SK-N-SH treated with all-trans-retinoic acid at 6 μM for 48 hours (cell line): ENCODE measurements around the gene RAB6A.

Source experiments
- ESRRG ChIP-seq: fragments of 250-450 bp; sonication (Bioruptor Pico); IDR thresholded peaks from 2 replicates; pipeline ENCODE4 v1.6.1; 2021; ENCODE audit warnings: mild to moderate bottlenecking
- TF ChIP-seq, protein P1 (sequence below): fragments of 250-450 bp; sonication (Bioruptor Pico); IDR thresholded peaks from 2 replicates; pipeline ENCODE4 v1.5.1; 2021; ENCODE audit warnings: mild to moderate bottlenecking, moderate library complexity

DNA sequence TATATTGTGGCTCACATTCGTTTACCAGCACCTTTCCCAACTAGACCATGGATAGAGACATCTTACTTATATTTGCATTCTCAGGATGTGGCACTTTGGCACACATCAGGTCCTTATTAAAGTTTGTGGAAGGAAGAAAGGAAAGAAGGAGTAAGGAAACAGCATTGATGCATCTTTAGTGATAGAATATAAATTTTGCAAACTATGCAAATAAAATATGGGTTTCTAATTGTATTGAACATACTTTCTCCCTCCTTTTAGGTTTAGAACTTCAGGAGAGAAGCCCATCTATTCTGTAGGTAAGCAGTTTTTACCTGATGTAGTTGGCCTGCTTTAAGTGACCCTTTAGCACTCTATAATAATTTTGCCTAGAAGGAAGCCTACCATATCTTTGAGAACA lies 47.2 kb upstream of the RAB6A start:
- TF ChIP-seq, protein P1, sequence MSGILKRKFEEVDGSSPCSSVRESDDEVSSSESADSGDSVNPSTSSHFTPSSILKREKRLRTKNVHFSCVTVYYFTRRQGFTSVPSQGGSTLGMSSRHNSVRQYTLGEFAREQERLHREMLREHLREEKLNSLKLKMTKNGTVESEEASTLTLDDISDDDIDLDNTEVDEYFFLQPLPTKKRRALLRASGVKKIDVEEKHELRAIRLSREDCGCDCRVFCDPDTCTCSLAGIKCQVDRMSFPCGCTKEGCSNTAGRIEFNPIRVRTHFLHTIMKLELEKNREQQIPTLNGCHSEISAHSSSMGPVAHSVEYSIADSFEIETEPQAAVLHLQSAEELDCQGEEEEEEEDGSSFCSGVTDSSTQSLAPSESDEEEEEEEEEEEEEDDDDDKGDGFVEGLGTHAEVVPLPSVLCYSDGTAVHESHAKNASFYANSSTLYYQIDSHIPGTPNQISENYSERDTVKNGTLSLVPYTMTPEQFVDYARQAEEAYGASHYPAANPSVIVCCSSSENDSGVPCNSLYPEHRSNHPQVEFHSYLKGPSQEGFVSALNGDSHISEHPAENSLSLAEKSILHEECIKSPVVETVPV (CRISPR knock-in tag), result no peak
- no peak for TF ChIP-seq ESRRG (CRISPR knock-in tag)
